ENCODE data around the gene ABCB11. TPM values are rescaled to one million over a fixed set of nuclear protein-coding genes. Genes with fewer than 3 reads are reported as not detected.

Gene ABCB11
- total RNA-seq, 4 donors from 2014 or later, result 0.06 TPM; not detected in 3

DNA sequence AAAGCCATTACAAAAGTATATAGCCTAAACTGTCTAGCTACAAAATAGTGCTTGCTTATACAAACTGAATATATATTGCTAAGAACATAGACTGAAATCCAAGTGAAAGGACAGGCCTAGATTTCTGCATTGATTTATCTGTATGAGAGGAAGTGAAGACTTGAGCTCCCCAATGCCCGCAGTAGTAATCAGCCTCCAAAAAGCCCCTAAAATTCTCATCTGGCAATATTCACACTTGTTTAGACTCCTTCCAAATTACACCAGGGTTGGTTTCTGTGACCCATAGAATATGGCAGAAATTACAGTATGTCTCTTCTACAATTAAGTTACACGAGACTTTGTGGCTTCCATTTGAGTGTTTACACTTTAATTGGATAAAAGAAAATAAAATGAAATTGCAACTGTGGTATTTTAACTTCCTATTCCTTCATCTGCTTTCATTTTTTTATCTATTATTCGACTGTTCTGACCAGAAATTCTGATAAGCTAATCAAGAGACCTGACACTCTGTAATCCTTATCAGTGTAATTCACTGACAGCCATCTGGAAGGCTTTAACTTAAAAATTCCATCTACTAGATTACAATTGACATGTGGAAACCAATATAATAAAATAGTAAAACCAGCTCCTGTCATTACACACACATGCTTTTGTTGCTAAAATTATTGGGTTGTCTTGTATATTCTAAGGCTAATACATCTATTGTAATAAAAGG, 21.1 kb downstream of the ABCB11 start:
- no peak for DNase-seq (ENCODE audit: extremely low spot score)

GRCh38 chr2:169007941-169008340, 23.2 kb downstream of the ABCB11 start:
- no peak overlapping the region for H3K4me3 ChIP-seq
- DNase-seq (ENCODE audit: extremely low spot score), result no peak
- no peak overlapping the region for H3K27ac ChIP-seq (replicated peaks in 1 of 4)
- no peaks in the 10 kb centered on the region for H3K36me3 ChIP-seq
- no peaks in the 10 kb centered on the region for H3K27me3 ChIP-seq
- no peaks in the 10 kb centered on the region for H3K9me3 ChIP-seq
- intact Hi-C loops (cut with DNase I), result no loop called here
- H3K4me1 ChIP-seq, result peaks cover 0 to 4% (median 0%) of the 10 kb centered on the region in 4 donors
- TF ChIP-seq POLR2A (IDR thresholded peaks at IDR 0.05; ENCODE audit: low read depth) (no peak), EP300 (IDR thresholded peaks at IDR 0.05) (no peak), POLR2AphosphoS5 (IDR thresholded peaks at IDR 0.05) (no peak), CTCF (IDR thresholded peaks at IDR 0.05) (no peak)
- 73% methylated on average over 2 of the region's 2 CpGs for WGBS

More for the DNA sequence above, 21.1 kb downstream of the ABCB11 start:
- Histone ChIP-seq H3K36me3 (no peaks in the 10 kb centered on the region), H3K27ac (replicated peaks in 1 of 4) (no peak overlapping the region), H3K27me3 (no peaks in the 10 kb centered on the region), H3K9me3 (no peaks in the 10 kb centered on the region), H3K4me1 (peaks cover 0 to 4% (median 0%) of the 10 kb centered on the region in 4 donors), H3K4me3 (no peak overlapping the region)
- WGBS, result 56% methylated on average over 3 of the region's 3 CpGs
- intact Hi-C loops (cut with DNase I), result no loop called here
- no peak for TF ChIP-seq EP300 (IDR thresholded peaks at IDR 0.05)
- no peak for TF ChIP-seq POLR2AphosphoS5 (IDR thresholded peaks at IDR 0.05)
- no peak for TF ChIP-seq POLR2A (IDR thresholded peaks at IDR 0.05; ENCODE audit: low read depth)
- TF ChIP-seq CTCF (IDR thresholded peaks at IDR 0.05), result no peak

DNA sequence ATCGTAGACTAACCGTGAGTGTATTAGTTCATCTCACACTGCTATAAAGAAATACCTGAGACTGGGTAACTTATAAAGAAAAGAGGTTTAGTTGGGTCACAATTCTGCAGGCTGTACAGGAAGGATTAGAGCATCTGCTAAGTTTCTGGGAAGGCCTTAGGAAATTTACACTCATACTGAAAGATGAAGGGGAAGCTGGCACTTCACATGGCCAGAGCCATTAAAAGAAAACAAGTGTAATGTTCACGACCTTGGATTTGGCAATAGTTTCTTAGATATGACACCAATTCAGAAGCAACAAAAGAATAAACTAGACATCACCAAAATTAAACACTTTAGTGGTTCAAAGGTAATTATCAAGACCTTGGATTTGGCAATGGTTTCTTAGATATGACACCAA, 23.8 kb downstream of the ABCB11 start:
- WGBS, result 76% methylated on average over 3 of the region's 3 CpGs
- no peaks in the 10 kb centered on the region for H3K9me3 ChIP-seq
- no peaks in the 10 kb centered on the region for H3K4me1 ChIP-seq
- H3K4me3 ChIP-seq, result no peak overlapping the region
- TF ChIP-seq EP300 (IDR thresholded peaks at IDR 0.05), result no peak
- no peak for TF ChIP-seq CTCF (IDR thresholded peaks at IDR 0.05)
- no peak for TF ChIP-seq POLR2A (IDR thresholded peaks at IDR 0.05; ENCODE audit: low read depth)
- TF ChIP-seq POLR2AphosphoS5 (IDR thresholded peaks at IDR 0.05), result no peak
- H3K27me3 ChIP-seq, result no peaks in the 10 kb centered on the region
- no peak overlapping the region for H3K27ac ChIP-seq (replicated peaks in 1 of 4)
- H3K36me3 ChIP-seq, result no peaks in the 10 kb centered on the region
- intact Hi-C loops (cut with DNase I), result no loop called here
- DNase-seq (ENCODE audit: extremely low spot score), result no peak

GRCh38 chr2:169006665-169007064, 24.5 kb downstream of the ABCB11 start:
- no peaks in the 10 kb centered on the region for H3K36me3 ChIP-seq
- TF ChIP-seq POLR2AphosphoS5 (IDR thresholded peaks at IDR 0.05) (no peak), POLR2A (IDR thresholded peaks at IDR 0.05; ENCODE audit: low read depth) (no peak), CTCF (IDR thresholded peaks at IDR 0.05) (no peak), EP300 (IDR thresholded peaks at IDR 0.05) (no peak)
- H3K4me1 ChIP-seq, result no peaks in the 10 kb centered on the region
- H3K27ac ChIP-seq (replicated peaks in 1 of 4), result no peak overlapping the region
- no peak for DNase-seq (ENCODE audit: extremely low spot score)
- intact Hi-C loops (cut with DNase I), result no loop called here
- H3K4me3 ChIP-seq, result no peak overlapping the region
- H3K27me3 ChIP-seq, result no peaks in the 10 kb centered on the region
- WGBS, result 97% methylated on average over 5 of the region's 5 CpGs
- H3K9me3 ChIP-seq, result no peaks in the 10 kb centered on the region

DNA sequence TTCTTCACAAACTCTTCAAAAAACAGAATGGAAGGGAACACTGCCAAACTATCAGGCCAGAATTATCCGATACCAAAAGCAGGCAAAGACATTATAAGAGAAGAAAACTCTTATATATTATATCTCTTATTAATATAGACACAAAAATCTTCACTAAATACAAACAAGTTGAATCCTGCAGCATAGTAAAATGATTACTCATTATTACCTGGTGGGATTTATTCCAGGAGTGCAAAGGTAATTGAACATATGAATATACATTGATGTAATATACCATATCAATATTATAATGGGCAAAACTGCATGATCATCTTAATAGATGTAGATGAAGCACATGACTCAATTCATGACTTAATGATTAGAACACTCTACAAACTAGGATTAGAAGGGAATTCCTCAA, 25.1 kb downstream of the ABCB11 start:
- intact Hi-C loops (cut with DNase I), result no loop called here
- 96% methylated on average over 1 of the region's 1 CpG for WGBS
- no peaks in the 10 kb centered on the region for H3K36me3 ChIP-seq
- no peak overlapping the region for H3K4me3 ChIP-seq
- H3K4me1 ChIP-seq, result no peaks in the 10 kb centered on the region
- no peaks in the 10 kb centered on the region for H3K9me3 ChIP-seq
- no peak for TF ChIP-seq POLR2AphosphoS5 (IDR thresholded peaks at IDR 0.05)
- TF ChIP-seq CTCF (IDR thresholded peaks at IDR 0.05), result no peak
- no peak for TF ChIP-seq POLR2A (IDR thresholded peaks at IDR 0.05; ENCODE audit: low read depth)
- no peak for TF ChIP-seq EP300 (IDR thresholded peaks at IDR 0.05)
- H3K27ac ChIP-seq (replicated peaks in 1 of 4), result no peak overlapping the region
- H3K27me3 ChIP-seq, result no peaks in the 10 kb centered on the region
- DNase-seq (ENCODE audit: extremely low spot score), result no peak
